ENCODE measurements around the gene TLX1.

DNA sequence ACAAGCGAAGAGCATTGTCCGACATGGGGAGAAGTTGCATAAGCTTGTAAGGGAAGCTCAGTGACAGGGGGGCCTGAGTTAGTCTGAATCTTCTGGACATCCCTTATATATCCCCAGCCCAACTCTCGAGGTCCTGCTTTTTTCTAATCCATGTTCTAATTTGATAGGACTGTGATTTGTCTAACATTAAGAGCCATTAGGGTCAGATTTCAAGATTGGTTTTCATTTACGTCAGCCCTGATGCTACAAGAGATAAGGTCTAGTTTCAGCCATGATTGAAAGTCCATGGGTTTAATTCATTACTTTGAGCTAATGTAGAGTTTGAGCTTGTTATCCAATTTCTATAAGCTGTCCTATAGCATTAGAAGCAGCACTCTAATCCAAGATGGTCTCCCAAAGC, 20.3 kb downstream of the TLX1 start:
- TF ChIP-seq, protein P1, sequence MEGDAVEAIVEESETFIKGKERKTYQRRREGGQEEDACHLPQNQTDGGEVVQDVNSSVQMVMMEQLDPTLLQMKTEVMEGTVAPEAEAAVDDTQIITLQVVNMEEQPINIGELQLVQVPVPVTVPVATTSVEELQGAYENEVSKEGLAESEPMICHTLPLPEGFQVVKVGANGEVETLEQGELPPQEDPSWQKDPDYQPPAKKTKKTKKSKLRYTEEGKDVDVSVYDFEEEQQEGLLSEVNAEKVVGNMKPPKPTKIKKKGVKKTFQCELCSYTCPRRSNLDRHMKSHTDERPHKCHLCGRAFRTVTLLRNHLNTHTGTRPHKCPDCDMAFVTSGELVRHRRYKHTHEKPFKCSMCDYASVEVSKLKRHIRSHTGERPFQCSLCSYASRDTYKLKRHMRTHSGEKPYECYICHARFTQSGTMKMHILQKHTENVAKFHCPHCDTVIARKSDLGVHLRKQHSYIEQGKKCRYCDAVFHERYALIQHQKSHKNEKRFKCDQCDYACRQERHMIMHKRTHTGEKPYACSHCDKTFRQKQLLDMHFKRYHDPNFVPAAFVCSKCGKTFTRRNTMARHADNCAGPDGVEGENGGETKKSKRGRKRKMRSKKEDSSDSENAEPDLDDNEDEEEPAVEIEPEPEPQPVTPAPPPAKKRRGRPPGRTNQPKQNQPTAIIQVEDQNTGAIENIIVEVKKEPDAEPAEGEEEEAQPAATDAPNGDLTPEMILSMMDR (IDR thresholded peaks at IDR 0.05; ENCODE audit: low read depth, low read length, poor library complexity, severe bottlenecking), result no peak
- no peak for TF ChIP-seq EZH2phosphoT487 (IDR thresholded peaks at IDR 0.05; ENCODE audit: borderline replicate concordance, low read length)
